ENCODE measurements around the gene DAB2IP.

DNA sequence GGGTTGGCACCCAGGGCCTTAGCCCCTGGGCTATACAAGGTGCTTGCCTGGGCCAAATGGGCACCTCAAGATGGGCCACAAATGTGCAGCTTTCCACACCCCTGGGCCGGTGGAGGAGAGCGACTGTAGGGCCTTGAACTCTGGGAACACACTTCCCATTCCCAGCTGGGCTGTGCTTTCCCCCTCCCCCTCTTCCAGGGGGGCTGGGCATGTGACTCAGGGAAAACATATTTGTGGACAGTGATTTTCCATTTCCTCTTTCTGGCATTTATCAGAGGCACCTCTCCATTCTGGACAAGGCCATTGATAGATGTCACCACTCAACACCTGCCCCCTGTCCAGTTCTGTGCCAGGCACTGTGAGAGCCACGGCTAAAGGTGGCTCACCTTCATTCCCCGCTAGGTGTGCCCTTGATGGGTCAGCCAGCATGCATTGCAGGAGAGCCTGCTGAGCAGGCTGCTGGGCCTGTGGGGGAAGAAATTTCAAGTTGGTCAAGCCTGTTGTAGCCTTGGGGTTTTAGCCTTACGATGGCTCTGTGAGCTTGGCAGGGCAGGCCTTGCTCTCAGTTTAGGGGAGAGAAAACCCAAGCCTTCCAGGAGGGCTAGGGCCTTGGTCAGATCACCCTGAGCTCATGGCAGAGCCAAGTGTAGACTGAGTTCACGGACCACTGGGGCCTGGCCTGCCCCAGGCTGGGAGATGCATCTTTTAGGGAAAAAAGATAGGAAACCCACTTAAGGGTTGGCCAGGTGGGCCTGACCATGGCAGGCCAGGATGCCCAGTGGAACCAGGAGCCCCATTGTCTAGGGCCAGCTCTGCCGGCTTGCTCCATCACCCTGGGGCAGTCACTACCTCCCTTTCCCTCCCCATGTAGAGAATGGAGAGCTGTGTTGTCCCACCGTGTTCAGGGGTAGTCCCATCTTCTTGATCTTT, 113.9 kb downstream of the DAB2IP start:
- TF ChIP-seq, protein P1, sequence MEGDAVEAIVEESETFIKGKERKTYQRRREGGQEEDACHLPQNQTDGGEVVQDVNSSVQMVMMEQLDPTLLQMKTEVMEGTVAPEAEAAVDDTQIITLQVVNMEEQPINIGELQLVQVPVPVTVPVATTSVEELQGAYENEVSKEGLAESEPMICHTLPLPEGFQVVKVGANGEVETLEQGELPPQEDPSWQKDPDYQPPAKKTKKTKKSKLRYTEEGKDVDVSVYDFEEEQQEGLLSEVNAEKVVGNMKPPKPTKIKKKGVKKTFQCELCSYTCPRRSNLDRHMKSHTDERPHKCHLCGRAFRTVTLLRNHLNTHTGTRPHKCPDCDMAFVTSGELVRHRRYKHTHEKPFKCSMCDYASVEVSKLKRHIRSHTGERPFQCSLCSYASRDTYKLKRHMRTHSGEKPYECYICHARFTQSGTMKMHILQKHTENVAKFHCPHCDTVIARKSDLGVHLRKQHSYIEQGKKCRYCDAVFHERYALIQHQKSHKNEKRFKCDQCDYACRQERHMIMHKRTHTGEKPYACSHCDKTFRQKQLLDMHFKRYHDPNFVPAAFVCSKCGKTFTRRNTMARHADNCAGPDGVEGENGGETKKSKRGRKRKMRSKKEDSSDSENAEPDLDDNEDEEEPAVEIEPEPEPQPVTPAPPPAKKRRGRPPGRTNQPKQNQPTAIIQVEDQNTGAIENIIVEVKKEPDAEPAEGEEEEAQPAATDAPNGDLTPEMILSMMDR (optimal IDR thresholded peaks at IDR 0.05 in 1 of 3, IDR thresholded peaks at IDR 0.05 in 1 of 3, conservative IDR thresholded peaks at IDR 0.05 in 1 of 3; ENCODE audit: extremely low read depth in 1 of 3, insufficient read depth in 2 of 3, low read length in 3 of 3): no peak
- TF ChIP-seq EZH2 (IDR thresholded peaks at IDR 0.05; ENCODE audit: low read length): no peak
